Spleen (tissue), 11 donors: Measurements from ENCODE around the gene CA5A. TPM values are rescaled to one million over a fixed set of nuclear protein-coding genes. Genes with fewer than 3 reads are reported as not detected.

ENCODE experiments used
- DNase-seq: peaks from one replicate; pipeline ENCODE4 v3.0.0-alpha.2; 2020
- H3K27ac ChIP-seq, 8 donors: fragments of 200-600 bp; sonication (generic) in 7 of 8; 1 replicate in 4 of 8; 2 replicates in 4 of 8; pipeline versions ENCODE4 v1.5.0 to v1.8.0; 2016 to 2021; ENCODE audit warnings: inconsistent platforms in 4 of 8, mild to moderate bottlenecking in 4 of 8, moderate library complexity in 1 of 8
- H3K27me3 ChIP-seq, 7 donors: fragments of 200-600 bp; sonication (generic) in 6 of 7; replicated peaks in 1 of 7; 1 replicate in 4 of 7; 2 replicates in 3 of 7; pipeline versions ENCODE4 v1.5.0 to v1.8.0; 2016 to 2021; ENCODE audit warnings: inconsistent platforms in 3 of 7, mild to moderate bottlenecking in 1 of 7
- H3K36me3 ChIP-seq, 6 donors: fragments of 200-600 bp; sonication (generic) in 5 of 6; 1 replicate in 4 of 6; 2 replicates in 2 of 6; pipeline versions ENCODE4 v1.5.0 to v1.8.0; 2016 to 2021; ENCODE audit warnings: inconsistent platforms in 2 of 6
- H3K4me1 ChIP-seq, 6 donors: fragments of 200-600 bp; sonication (generic) in 5 of 6; 1 replicate in 3 of 6; 2 replicates in 3 of 6; pipeline versions ENCODE4 v1.5.0 to v1.8.0; 2016 to 2021; ENCODE audit warnings: inconsistent platforms in 3 of 6
- H3K4me3 ChIP-seq, 8 donors: fragments of 200-600 bp; sonication (generic) in 7 of 8; 1 replicate in 4 of 8; 2 replicates in 4 of 8; pipeline versions ENCODE4 v1.5.0 to v1.8.0; 2016 to 2021; ENCODE audit warnings: inconsistent platforms in 4 of 8, mild to moderate bottlenecking in 4 of 8, moderate library complexity in 2 of 8
- H3K9me3 ChIP-seq, 8 donors: fragments of 200-600 bp; sonication (generic) in 7 of 8; 1 replicate in 4 of 8; 2 replicates in 4 of 8; pipeline versions ENCODE4 v1.5.0 to v1.8.0; 2016 to 2021; ENCODE audit warnings: inconsistent platforms in 4 of 8
- POLR2A ChIP-seq, 3 donors: fragments of 450-650 bp; IDR thresholded peaks; one replicate each; pipeline ENCODE4 v1.5.1; 2017; ENCODE audit warnings: antibody characterized with exemption in 3 of 3, mild to moderate bottlenecking in 1 of 3
- POLR2AphosphoS5 ChIP-seq, 3 donors: sonication (generic); formaldehyde crosslinking; IDR thresholded peaks; one replicate each; pipeline ENCODE4 v1.5.1; 2017; ENCODE audit warnings: antibody characterized with exemption in 3 of 3
- WGBS, 5 donors: extraction: QIAGEN DNeasy Blood & Tissue Kit in 3 of 5; methylation state at CpG; one replicate each; pipeline versions ENCODE4 v1.1.5 to v1.1.7; 2013 to 2018; 5-methylcytosine and 5-hydroxymethylcytosine counted together
- intact Hi-C: fragments of 100-400 bp; cut with DNase I; formaldehyde crosslinking; loops from one replicate; pipeline ENCODE4 v1.15.0; 2023; ENCODE audit warnings: low total_unique reads
- polyA plus RNA-seq, 3 donors: library from polyadenylated mRNA; stranded (reverse); fragments of 200-250 nt; gene quantifications; one replicate each; pipeline ENCODE4 v1.2.1, GENCODE V29; 2013
- total RNA-seq, 7 donors: library from RNA; depleted of rRNA in 3 of 7; stranded (reverse); fragments of >200 nt in 3 of 7; fragmentation: NEBNext Ultra II Directional in 4 of 7; extraction: Animal tissue kit (Norgen Biotek cat#: 25700) in 4 of 7; gene quantifications; one replicate each; pipeline versions ENCODE4 v1.1.0 to v1.2.1, GENCODE V29; 2016 to 2021
- TF ChIP-seq, protein P1 (sequence below), 11 experiments: fragments of 200-600 bp in 7 of 11; fragments of 450-650 bp in 4 of 11; sonication (generic) in 4 of 11; IDR thresholded peaks in 8 of 11; conservative IDR thresholded peaks in 3 of 11; 1 replicate in 7 of 11; 2 replicates in 4 of 11; pipeline versions ENCODE4 v1.4.0 to v1.8.0; 2016 to 2021; ENCODE audit warnings: antibody characterized with exemption in 11 of 11, inconsistent platforms in 4 of 11, mild to moderate bottlenecking in 1 of 11
- donor health status: healthy with polysubstance abuse.
- donor health status: DM: no; HTN: no; CAD: no; lungs with moderate emphysema.
- donor health status: DM: no; HTN: no; CAD: no.
- donor health status: Bipolar disorder and iron deficiency.
- donor health status: healthy.
- donor health status: DM: no; HTN: no; CAD: no.
- donor health status: DM: yes; HTN: yes; CAD: no.

Gene CA5A
- total and polyA plus RNA-seq, 10 donors = not detected

DNA sequence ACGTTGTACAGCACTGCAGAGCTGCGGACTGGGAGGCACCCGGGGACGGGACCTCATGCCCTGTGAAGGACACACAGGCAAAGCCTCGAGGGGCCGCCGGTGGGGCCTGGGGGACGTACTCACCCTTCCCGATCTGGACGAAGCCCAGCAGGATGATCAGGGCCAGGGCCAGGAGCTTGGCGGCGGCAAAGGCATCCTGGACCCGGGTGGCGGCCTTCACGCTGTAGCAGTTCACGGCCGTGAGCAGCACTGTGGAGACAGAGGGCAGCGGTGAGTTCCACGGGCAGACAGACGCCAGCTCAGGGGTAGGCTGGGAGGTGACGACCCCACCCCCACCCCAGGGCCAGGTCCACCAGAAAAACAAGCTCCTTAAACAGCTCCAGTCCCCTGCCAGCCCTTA, 84.7 kb downstream of the CA5A start:
- H3K27me3 ChIP-seq = no peaks in the 10 kb centered on the region
- intact Hi-C loops = no loop called here
- H3K4me1 ChIP-seq = peaks cover 15 to 99% (median 47%) of the 10 kb centered on the region in 6 donors
- WGBS, 5 donors = 60 to 95% (median 77%) methylated on average over 4 to 21 of the region's 21 CpGs
- no peaks in the 10 kb centered on the region for H3K9me3 ChIP-seq
- TF ChIP-seq, protein P1, sequence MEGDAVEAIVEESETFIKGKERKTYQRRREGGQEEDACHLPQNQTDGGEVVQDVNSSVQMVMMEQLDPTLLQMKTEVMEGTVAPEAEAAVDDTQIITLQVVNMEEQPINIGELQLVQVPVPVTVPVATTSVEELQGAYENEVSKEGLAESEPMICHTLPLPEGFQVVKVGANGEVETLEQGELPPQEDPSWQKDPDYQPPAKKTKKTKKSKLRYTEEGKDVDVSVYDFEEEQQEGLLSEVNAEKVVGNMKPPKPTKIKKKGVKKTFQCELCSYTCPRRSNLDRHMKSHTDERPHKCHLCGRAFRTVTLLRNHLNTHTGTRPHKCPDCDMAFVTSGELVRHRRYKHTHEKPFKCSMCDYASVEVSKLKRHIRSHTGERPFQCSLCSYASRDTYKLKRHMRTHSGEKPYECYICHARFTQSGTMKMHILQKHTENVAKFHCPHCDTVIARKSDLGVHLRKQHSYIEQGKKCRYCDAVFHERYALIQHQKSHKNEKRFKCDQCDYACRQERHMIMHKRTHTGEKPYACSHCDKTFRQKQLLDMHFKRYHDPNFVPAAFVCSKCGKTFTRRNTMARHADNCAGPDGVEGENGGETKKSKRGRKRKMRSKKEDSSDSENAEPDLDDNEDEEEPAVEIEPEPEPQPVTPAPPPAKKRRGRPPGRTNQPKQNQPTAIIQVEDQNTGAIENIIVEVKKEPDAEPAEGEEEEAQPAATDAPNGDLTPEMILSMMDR (IDR thresholded peaks at IDR 0.05 in 8 of 11, conservative IDR thresholded peaks at IDR 0.05 in 3 of 11) = no peak
- peak in 1 of 3 donors; percentile 52 for TF ChIP-seq POLR2AphosphoS5 (IDR thresholded peaks at IDR 0.05)
- no peak overlapping the region for H3K4me3 ChIP-seq
- no peak for DNase-seq
- H3K27ac ChIP-seq = no peak overlapping the region
- peaks cover 0 to 51% (median 2%) of the 10 kb centered on the region in 6 donors for H3K36me3 ChIP-seq

DNA sequence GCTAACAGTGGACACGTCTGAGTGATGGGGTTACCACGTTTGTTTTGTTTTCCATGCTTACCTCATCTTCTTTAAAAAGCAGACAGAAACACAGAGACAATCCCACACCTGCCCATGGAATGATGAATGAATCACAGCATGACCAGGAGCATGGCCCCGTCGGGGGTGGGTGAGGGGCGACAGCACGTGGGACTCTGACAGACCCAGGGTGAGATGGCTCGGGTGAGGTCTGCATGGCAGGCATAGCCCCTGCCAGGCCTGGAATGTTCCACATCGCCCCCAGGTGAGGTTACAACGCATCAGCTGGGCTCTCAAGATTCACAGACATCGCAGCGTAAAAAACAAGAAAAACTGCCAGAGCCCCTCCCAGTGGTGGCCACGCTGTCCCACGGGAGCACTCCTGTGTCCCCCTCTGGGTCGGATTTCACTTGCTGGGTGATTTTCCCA, 85.2 kb downstream of the CA5A start:
- intact Hi-C loops = no loop called here
- no peak overlapping the region for H3K4me3 ChIP-seq
- peaks cover 0 to 55% (median 2%) of the 10 kb centered on the region in 6 donors for H3K36me3 ChIP-seq
- TF ChIP-seq POLR2A (IDR thresholded peaks at IDR 0.05) = no peak
- no peak for TF ChIP-seq POLR2AphosphoS5 (IDR thresholded peaks at IDR 0.05)
- TF ChIP-seq, protein P1 (IDR thresholded peaks at IDR 0.05 in 8 of 11, conservative IDR thresholded peaks at IDR 0.05 in 3 of 11) = no peak
- 80 to 88% (median 84%) methylated on average over 11 to 14 of the region's 14 CpGs for WGBS, 5 donors
- DNase-seq = no peak
- H3K27me3 ChIP-seq = no peaks in the 10 kb centered on the region
- H3K4me1 ChIP-seq = peaks cover 15 to 99% (median 43%) of the 10 kb centered on the region in 6 donors
- H3K27ac ChIP-seq = no peak overlapping the region
- no peaks in the 10 kb centered on the region for H3K9me3 ChIP-seq

DNA sequence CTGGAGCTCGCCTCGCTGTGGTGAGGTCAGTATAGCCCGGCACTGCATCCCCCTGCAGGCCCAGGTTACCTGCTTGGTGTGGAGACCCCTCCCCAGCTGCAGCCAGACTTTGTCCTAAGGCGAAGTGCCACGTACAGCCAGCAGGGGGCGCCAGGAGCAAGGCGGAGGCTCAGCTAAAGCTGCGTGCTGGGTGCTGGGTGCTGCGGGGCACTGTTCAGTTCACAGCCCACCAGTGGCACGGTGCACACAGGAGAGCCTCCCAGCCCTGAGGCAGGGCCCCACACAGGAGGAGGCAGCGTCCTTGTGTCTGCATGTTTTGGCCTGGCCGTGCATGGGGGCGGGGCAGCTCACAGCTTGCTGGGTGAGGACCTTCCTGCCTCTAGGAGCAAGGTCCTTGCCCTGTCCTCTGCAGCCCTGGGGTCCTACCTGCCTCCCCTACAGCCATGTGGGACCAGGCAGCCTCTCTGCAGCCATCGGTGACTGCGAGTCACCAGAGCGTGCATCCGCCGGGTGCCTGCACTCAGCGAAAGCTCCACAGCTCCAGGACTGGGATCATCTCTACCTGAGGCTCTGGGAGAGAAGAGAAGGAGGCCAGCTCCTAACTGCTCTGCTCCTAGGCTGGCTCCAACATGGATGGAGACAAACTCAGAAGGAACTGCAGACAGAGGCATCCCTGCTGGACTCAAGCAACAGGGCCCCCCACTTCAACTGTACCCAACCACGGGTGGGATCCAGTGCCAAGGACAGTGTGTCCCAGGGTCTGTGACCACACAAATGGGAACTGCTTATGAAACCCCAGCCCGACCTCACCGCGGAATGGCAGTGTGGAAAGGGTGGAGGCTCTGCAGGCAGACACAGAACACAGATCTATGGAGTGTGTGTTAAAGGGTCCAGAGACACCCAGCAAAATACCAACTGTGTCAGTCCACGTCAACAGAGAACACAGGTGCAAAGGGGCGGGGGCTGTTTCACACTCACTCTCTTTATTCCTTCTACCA, 86.0 kb downstream of the CA5A start:
- 44 to 59% (median 48%) methylated on average over 14 to 25 of the region's 25 CpGs for WGBS, 5 donors
- Histone ChIP-seq H3K4me1 (peaks cover 15 to 95% (median 34%) of the 10 kb centered on the region in 6 donors), H3K27ac (peak overlapping the region in 1 of 8 donors; percentile 5), H3K4me3 (peak overlapping the region in 1 of 8 donors; percentile 15), H3K36me3 (peaks cover 0 to 61% (median 2%) of the 10 kb centered on the region in 6 donors), H3K9me3 (no peaks in the 10 kb centered on the region), H3K27me3 (no peaks in the 10 kb centered on the region)
- TF ChIP-seq, protein P1 (IDR thresholded peaks at IDR 0.05 in 8 of 11, conservative IDR thresholded peaks at IDR 0.05 in 3 of 11) = peak; percentile 82 to 95 (median 90)
- peak; percentile 13 to 75 (median 47) for TF ChIP-seq POLR2AphosphoS5 (IDR thresholded peaks at IDR 0.05)
- no peak for TF ChIP-seq POLR2A (IDR thresholded peaks at IDR 0.05)
- intact Hi-C loops = no loop called here
- DNase-seq = peak; percentile 94
